HCT116 (cell line): Measurements from ENCODE around the gene ZIC4. TPM values are rescaled to one million over a fixed set of nuclear protein-coding genes. Genes with fewer than 3 reads are reported as not detected.

Source experiments
- ATAC-seq: fragments of 200-7000 bp; cut with Tn5 transposase; 2 replicates; pipeline ENCODE4 v1.9.1; 2020; ENCODE audit warnings: mild to moderate bottlenecking, moderate library complexity
- BruUV-seq: library from RNA; stranded (reverse); fragments of 400-500 nt; replicated peaks from 2 replicates; lab custom pipeline; 2021; lab: Mats Ljungman, UMichigan
- CTCF ChIA-PET: fragments of 300-600 bp; sonication (Branson Sonifier 250); formaldehyde crosslinking; loops from one replicate; lab custom pipeline; 2021; ENCODE audit warnings: antibody characterized with exemption; lab: Charles Lee
- POLR2A ChIA-PET: fragments of 300-600, 350-600 bp; sonication (Branson Sonifier 250); formaldehyde crosslinking; loops from one replicate; lab custom pipeline; 2021; ENCODE audit warnings: antibody characterized with exemption; lab: Charles Lee
- RAD21 ChIA-PET, 2 experiments: fragments of 300-600 bp; sonication (Branson Sonifier 250); formaldehyde crosslinking; loops; one replicate each; lab custom pipeline; 2023; ENCODE audit warnings: low total read pairs in 2 of 2; ENCODE audit not compliant: uncharacterized antibody in 2 of 2, unreplicated experiment in 2 of 2, low non-redundant PET in 1 of 2; lab: Charles Lee
- DNase-seq: peaks from one replicate; pipeline ENCODE4 v3.0.0-alpha.2; 2010; ENCODE audit warnings: low read depth, low spot score
- H2AFZ ChIP-seq: fragments of 200-600 bp; shearing (Covaris generic), sonication (generic); 2 replicates; pipeline ENCODE4 v1.6.1; 2017; ENCODE audit warnings: low read depth, mixed run types, mixed read lengths, antibody characterized with exemption, low read length; ENCODE audit not compliant: poor library complexity, severe bottlenecking
- H3K27ac ChIP-seq: 2 replicates; pipeline ENCODE4 v1.5.1; 2012; ENCODE audit warnings: low read depth, low read length
- H3K27me3 ChIP-seq: fragments of 200-600 bp; sonication (generic); 2 replicates; pipeline ENCODE4 v1.6.1; 2016; ENCODE audit warnings: mixed run types, low read length, mixed read lengths; ENCODE audit not compliant: insufficient read depth
- H3K36me3 ChIP-seq, 2 experiments: fragments of 200-500 bp in 1 of 2; fragments of 200-600 bp in 1 of 2; sonication (Bioruptor generic) in 1 of 2; sonication (generic) in 1 of 2; 2 replicates each; pipeline versions ENCODE4 v1.5.1 to v1.6.1; 2014 to 2016; ENCODE audit warnings: low read length in 2 of 2, inconsistent platforms in 1 of 2, mixed read lengths in 1 of 2, mixed run types in 1 of 2; ENCODE audit not compliant: insufficient read depth in 2 of 2, control insufficient read depth in 1 of 2
- H3K4me1 ChIP-seq, 2 experiments: fragments of 200-600 bp in 1 of 2; sonication (generic) in 1 of 2; 2 replicates each; pipeline versions ENCODE4 v1.5.1 to v1.6.1; 2012 to 2017; ENCODE audit warnings: low read length in 2 of 2, inconsistent platforms in 1 of 2, mild to moderate bottlenecking in 1 of 2, mixed read lengths in 1 of 2, mixed run types in 1 of 2, moderate library complexity in 1 of 2; ENCODE audit not compliant: insufficient read depth in 2 of 2, control insufficient read depth in 1 of 2
- H3K4me2 ChIP-seq: fragments of 200-600 bp; sonication (generic); 2 replicates; pipeline ENCODE4 v1.6.1; 2017; ENCODE audit warnings: mixed run types, low read length, mixed read lengths
- H3K4me3 ChIP-seq, 2 experiments: fragments of 200-600 bp in 1 of 2; sonication (generic) in 1 of 2; replicated peaks in 1 of 2; 2 replicates each; pipeline ENCODE4 v1.5.1; 2011 to 2016; ENCODE audit warnings: low read length in 2 of 2, control low read depth in 1 of 2, low read depth in 1 of 2, mild to moderate bottlenecking in 1 of 2, mixed read lengths in 1 of 2, mixed run types in 1 of 2
- H3K79me2 ChIP-seq: fragments of 200-600 bp; sonication (generic); 2 replicates; pipeline ENCODE4 v1.6.1; 2017; ENCODE audit warnings: mild to moderate bottlenecking, mixed run types, low read length, moderate library complexity, mixed read lengths; ENCODE audit not compliant: insufficient read depth
- H3K9ac ChIP-seq: fragments of 200-600 bp; sonication (generic); 2 replicates; pipeline ENCODE4 v1.6.1; 2016; ENCODE audit warnings: low read length, mixed read lengths
- H3K9me2 ChIP-seq: fragments of 200-600 bp; sonication (generic), shearing (Covaris generic); 2 replicates; pipeline ENCODE4 v1.6.1; 2017; ENCODE audit warnings: mixed run types, mild to moderate bottlenecking, moderate library complexity; ENCODE audit not compliant: insufficient read depth
- H3K9me3 ChIP-seq, 2 experiments: fragments of 200-500 bp in 1 of 2; fragments of 200-600 bp in 1 of 2; sonication (Bioruptor generic) in 1 of 2; sonication (generic) in 1 of 2; 2 replicates each; pipeline ENCODE4 v1.6.1; 2014 to 2017; ENCODE audit warnings: low read length in 2 of 2, mixed read lengths in 2 of 2, inconsistent platforms in 1 of 2, low read depth in 1 of 2, mild to moderate bottlenecking in 1 of 2, mixed run types in 1 of 2, moderate library complexity in 1 of 2; ENCODE audit not compliant: control insufficient read depth in 1 of 2, insufficient read depth in 1 of 2
- H4K20me1 ChIP-seq: fragments of 200-600 bp; sonication (generic), shearing (Covaris generic); 2 replicates; pipeline ENCODE4 v1.6.1; 2017; ENCODE audit warnings: mixed run types, mild to moderate bottlenecking, moderate library complexity; ENCODE audit not compliant: insufficient read depth
- CTCF ChIP-seq, 3 experiments: fragments of 200-600 bp in 1 of 3; sonication (generic) in 1 of 3; IDR thresholded peaks in 2 of 3; conservative IDR thresholded peaks in 1 of 3; 2 replicates each; pipeline ENCODE4 v1.5.1; 2012 to 2017; ENCODE audit warnings: low read depth in 2 of 3, low read length in 2 of 3, antibody characterized with exemption in 1 of 3, borderline replicate concordance in 1 of 3, control low read depth in 1 of 3, mild to moderate bottlenecking in 1 of 3, mixed read lengths in 1 of 3, mixed run types in 1 of 3, moderate library complexity in 1 of 3; ENCODE audit not compliant: insufficient read depth in 1 of 3
- ELF1 ChIP-seq: IDR thresholded peaks from 2 replicates; pipeline ENCODE4 v1.6.1; 2012; ENCODE audit warnings: low read depth, borderline replicate concordance
- FOSL1 ChIP-seq: IDR thresholded peaks from 2 replicates; pipeline ENCODE4 v1.6.1; 2012; ENCODE audit warnings: low read depth
- JUND ChIP-seq: IDR thresholded peaks from 2 replicates; pipeline ENCODE4 v1.6.1; 2012
- POLR2A ChIP-seq: IDR thresholded peaks from 2 replicates; pipeline ENCODE4 v1.7.0; 2011; ENCODE audit warnings: borderline replicate concordance; ENCODE audit not compliant: insufficient read depth, insufficient read length; ENCODE audit errors: extremely low read depth
- POLR2AphosphoS5 ChIP-seq: IDR thresholded peaks from 2 replicates; pipeline ENCODE4 v1.6.1; 2011; ENCODE audit warnings: mild to moderate bottlenecking, low read depth, low read length, moderate library complexity
- RAD21 ChIP-seq: IDR thresholded peaks from 2 replicates; pipeline ENCODE4 v1.6.1; 2012; ENCODE audit warnings: low read depth, mild to moderate bottlenecking
- REST ChIP-seq: IDR thresholded peaks from 2 replicates; pipeline ENCODE4 v1.6.1; 2012; ENCODE audit warnings: low read depth
- SP1 ChIP-seq: IDR thresholded peaks from 2 replicates; pipeline ENCODE4 v1.6.1; 2012; ENCODE audit warnings: low read depth
- SRF ChIP-seq: IDR thresholded peaks from 2 replicates; pipeline ENCODE4 v1.6.1; 2012; ENCODE audit warnings: low read depth
- YY1 ChIP-seq: IDR thresholded peaks from 2 replicates; pipeline ENCODE4 v1.6.1; 2011; ENCODE audit warnings: low read length, low read depth, moderate library complexity, mild to moderate bottlenecking; ENCODE audit not compliant: insufficient replicate concordance; ENCODE audit errors: extremely low read depth
- ZFX ChIP-seq: fragments of 450-650 bp; IDR thresholded peaks from 2 replicates; pipeline ENCODE4 v1.6.1; 2017
- intact Hi-C: fragments of 100-400 bp; cut with micrococcal nuclease; formaldehyde crosslinking; loops from 2 replicates; pipeline ENCODE4 v1.10.0; 2022
- total RNA-seq: library from RNA; stranded (reverse); gene quantifications from one replicate; pipeline ENCODE4 v1.2.1, GENCODE V29; 2021; ENCODE audit not compliant: unreplicated experiment
- TF ChIP-seq, protein P1 (sequence below): IDR thresholded peaks from 2 replicates; pipeline ENCODE4 v1.6.1; 2012
- TF ChIP-seq, protein P2 (sequence below): IDR thresholded peaks from 2 replicates; pipeline ENCODE4 v1.6.1; 2012

Gene ZIC4
- total RNA-seq, 1 experiment from 2014 or later, result not detected

DNA sequence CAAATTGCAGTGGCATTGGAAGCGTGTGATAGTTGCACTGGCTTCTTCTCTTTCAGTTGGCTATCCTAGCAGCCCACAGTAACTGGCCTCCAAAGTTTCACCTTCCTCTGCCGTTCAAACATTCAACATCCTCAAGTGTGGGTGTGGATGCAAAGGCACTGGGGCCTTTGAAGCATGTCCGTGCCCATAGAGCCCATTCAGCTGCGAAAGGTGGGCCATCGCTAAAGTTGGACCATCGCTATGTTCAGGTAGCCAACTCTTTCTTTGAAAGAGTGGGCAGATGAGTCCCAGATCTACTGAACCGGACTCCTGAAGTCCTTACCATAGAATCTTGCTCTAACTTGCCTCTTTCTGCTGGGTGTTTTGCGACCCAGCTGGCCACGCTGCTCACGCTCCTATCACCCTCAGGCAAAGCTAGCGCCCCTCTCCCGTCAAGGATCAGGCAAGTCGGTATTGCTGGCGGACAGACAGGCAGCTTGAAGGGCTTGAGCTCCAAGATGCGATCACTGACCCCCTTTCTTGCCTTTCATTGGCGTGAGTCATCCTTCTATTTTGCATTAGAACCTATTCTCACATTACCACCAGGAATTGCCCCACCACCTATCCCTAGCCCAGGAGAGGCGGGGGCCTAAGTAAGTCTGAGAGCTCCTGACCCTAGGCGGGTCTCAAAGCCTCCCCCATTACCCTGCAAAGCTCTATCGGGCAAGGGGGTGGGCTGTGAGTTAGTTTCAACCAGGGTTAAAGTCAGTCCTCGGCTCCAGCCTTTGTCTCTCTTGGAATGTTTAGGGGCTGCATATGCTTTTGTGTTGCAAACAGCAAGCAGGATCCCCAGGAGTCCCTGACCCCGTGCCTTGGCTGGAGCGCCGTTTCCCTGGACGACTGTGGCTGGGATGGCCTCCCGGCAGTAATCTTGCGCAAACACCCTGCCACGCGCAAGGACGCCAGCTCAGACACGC, 28.7 kb downstream of the ZIC4 start:
- Histone ChIP-seq H3K27ac (no peak overlapping the region), H3K36me3 (no peaks in the 10 kb centered on the region), H2AFZ (no peak overlapping the region), H3K27me3 (no peaks in the 10 kb centered on the region), H3K9me3 (no peaks in the 10 kb centered on the region), H3K4me3 (no peak overlapping the region), H3K9me2 (no peaks in the 10 kb centered on the region), H4K20me1 (no peaks in the 10 kb centered on the region), H3K4me2 (no peak overlapping the region), H3K9ac (no peak overlapping the region), H3K4me1 (no peaks in the 10 kb centered on the region), H3K79me2 (no peaks in the 10 kb centered on the region)
- POLR2A ChIA-PET, result no interaction called here
- intact Hi-C loops, result no loop called here
- CTCF ChIA-PET, result no interaction called here
- RAD21 ChIA-PET, result no interaction called here
- no peak for ATAC-seq
- no peak for DNase-seq
- BruUV-seq, result no TSS peak
- TF ChIP-seq YY1 (no peak), ZFX (no peak)

DNA sequence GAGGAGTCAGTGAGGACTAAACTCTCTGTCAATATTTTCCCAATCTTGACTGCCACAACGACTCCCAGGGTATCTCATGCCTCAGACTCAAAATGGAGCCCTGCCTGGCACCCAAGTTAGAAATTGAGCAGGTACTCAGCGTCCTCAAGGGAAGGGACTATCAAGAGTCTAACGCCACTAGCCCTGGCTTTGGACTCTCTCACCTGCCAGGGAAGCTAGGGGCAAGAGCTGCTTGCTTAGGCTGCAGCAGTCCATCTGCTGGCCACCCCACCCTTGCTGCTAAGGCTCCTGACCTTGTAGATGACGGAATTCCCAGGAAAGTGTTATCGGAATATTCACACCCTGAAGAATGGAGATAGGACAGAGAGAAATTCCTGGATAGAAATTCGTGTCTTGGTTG, 33.0 kb downstream of the ZIC4 start:
- H3K9ac ChIP-seq, result no peak overlapping the region
- no peaks in the 10 kb centered on the region for H4K20me1 ChIP-seq
- H3K4me2 ChIP-seq, result no peak overlapping the region
- DNase-seq, result no peak
- no peaks in the 10 kb centered on the region for H3K4me1 ChIP-seq
- POLR2A ChIA-PET, result no interaction called here
- no TSS peak for BruUV-seq
- H2AFZ ChIP-seq, result no peak overlapping the region
- CTCF ChIA-PET, result interaction anchor here (1.5 kb wide), 1 partner anchor 10 kb away, joined by 3 read pairs; no protein-coding TSS in a partner anchor
- H3K27me3 ChIP-seq, result no peaks in the 10 kb centered on the region
- H3K9me3 ChIP-seq, result no peaks in the 10 kb centered on the region
- no peaks in the 10 kb centered on the region for H3K79me2 ChIP-seq
- no peaks in the 10 kb centered on the region for H3K36me3 ChIP-seq
- no peak overlapping the region for H3K4me3 ChIP-seq
- RAD21 ChIA-PET, result no interaction called here
- no peak for ATAC-seq
- H3K27ac ChIP-seq, result no peak overlapping the region
- intact Hi-C loops, result no loop called here
- no peaks in the 10 kb centered on the region for H3K9me2 ChIP-seq
- no peak for TF ChIP-seq SP1
- no peak for TF ChIP-seq REST
- TF ChIP-seq YY1, result no peak
- TF ChIP-seq ELF1, result no peak
- no peak for TF ChIP-seq POLR2A
- no peak for TF ChIP-seq CTCF (IDR thresholded peaks at IDR 0.05 in 2 of 3, conservative IDR thresholded peaks at IDR 0.05 in 1 of 3; ENCODE audit: borderline replicate concordance in 1 of 3, insufficient read depth in 1 of 3, low read depth in 2 of 3, low read length in 2 of 3)
- no peak for TF ChIP-seq POLR2AphosphoS5
- TF ChIP-seq, protein P1, sequence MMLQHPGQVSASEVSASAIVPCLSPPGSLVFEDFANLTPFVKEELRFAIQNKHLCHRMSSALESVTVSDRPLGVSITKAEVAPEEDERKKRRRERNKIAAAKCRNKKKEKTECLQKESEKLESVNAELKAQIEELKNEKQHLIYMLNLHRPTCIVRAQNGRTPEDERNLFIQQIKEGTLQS, result no peak
- no peak for TF ChIP-seq RAD21
- no peak for TF ChIP-seq JUND
- no peak for TF ChIP-seq FOSL1
- TF ChIP-seq SRF, result no peak
- TF ChIP-seq, protein P2, sequence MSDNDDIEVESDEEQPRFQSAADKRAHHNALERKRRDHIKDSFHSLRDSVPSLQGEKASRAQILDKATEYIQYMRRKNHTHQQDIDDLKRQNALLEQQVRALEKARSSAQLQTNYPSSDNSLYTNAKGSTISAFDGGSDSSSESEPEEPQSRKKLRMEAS, result no peak
